Hematopoietic multipotent progenitor cell (in vitro differentiated cells): ENCODE results near the gene CCDC88A. TPM values are rescaled to one million over a fixed set of nuclear protein-coding genes. Genes with fewer than 3 reads are reported as not detected.
"Not testable (repeated sequence)": the region's sequence is repeated elsewhere in the genome, so short reads cannot be mapped to it uniquely, and the experiment has no call there.

Experiments used
- DNase-seq, 3 donors: peaks; one replicate each; pipeline ENCODE4 v3.0.0-alpha.2; 2011 to 2015; ENCODE audit warnings: low read depth in 2 of 3, low spot score in 2 of 3
- small RNA-seq: library from RNA; depleted of rRNA; stranded (forward); fragments of <200 nt; gene quantifications from one replicate; pipeline ENCODE3, GENCODE V24; 2012
- total RNA-seq: library from RNA; depleted of rRNA; stranded (reverse); fragments of >200 nt; gene quantifications from one replicate; pipeline ENCODE4 v1.2.3, GENCODE V29; 2012

The CCDC88A gene
- total RNA-seq, 1 donor, result 47.1 TPM

DNA sequence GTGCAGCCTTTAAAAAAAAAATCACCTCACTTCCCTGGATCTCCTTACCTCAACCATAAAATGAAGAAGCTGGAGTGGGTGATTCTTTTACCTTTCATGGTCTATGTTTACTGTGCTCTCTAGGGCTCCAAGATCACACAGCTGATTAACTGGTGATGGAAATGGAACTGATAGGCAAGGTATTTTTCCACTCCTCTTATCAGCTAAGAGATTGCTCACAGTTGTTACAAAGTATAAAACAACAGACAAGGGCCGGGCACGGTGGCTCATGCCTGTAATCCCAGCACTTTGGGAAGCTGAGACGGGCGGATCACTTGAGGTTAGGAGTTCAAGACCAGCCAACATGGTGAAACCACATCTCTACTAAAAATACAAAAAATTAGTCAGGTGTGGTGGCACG is 172.6 kb downstream of the CCDC88A start:
- no peak for DNase-seq

DNA sequence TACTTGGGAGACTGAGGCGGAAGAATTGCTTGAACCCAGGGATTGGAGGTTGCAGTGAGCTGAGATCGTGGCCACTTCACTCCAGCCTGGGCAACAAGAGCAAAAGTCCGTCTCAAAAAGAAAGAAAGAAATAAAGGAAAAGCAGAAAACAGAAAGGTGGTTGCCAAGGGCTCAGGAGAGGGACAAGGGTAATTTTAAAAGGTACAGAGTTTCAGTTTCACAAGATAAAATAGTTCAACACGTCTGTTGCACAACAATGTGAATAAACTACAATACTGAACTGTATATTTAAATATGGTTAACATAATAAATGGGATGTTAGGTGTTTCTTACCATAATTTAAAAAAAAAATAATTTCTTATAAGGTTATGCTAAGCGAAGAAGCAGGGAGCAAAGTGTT is 174.2 kb downstream of the CCDC88A start:
- no peak for DNase-seq

DNA sequence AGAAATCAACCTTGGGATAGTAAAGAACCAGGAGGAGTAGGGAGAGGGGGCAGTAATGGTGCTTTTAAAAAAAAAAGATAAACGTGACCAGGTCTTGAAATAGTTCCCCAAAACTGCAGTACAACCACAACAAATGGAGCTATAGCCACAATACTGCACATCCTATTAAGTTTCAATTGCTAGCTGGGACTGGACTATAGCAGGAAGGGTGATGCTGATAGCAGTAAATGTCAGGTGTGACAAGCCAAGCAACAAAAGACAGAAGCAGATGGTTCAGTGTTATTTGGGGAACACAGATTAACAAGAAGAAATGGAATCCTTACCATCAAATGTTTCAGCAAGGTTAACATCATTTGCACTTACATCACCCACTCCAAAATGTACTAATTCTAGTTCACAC is 177.0 kb downstream of the CCDC88A start:
- DNase-seq, result no peak

GRCh38 chr2:55241582-55241981 is 178.1 kb downstream of the CCDC88A start:
- DNase-seq, result not testable (repeated sequence)

- no peak for DNase-seq
Measured at GRCh38 chr2:55239656-55240222, 179.9 kb downstream of the CCDC88A start.

Small RNA genes lying within 50 kb of the gene (small RNA-seq; reads per million reads assigned to genes)
- gene RF00019 (not detected), gene RNU6-221P (not detected), gene RNU6-775P (not detected)

Other genes with a start within 250 kb of the CCDC88A start
- 3.8 TPM for gene CLHC1, start 187.6 kb downstream of the CCDC88A start, total RNA-seq
- 978 TPM for gene RPS27A, start 187.2 kb downstream of the CCDC88A start, total RNA-seq
- gene MTIF2, start 150.6 kb downstream of the CCDC88A start, total RNA-seq, result 19.1 TPM
- gene CFAP36, start 99.9 kb upstream of the CCDC88A start, total RNA-seq, result 7.5 TPM
- gene PPP4R3B, start 197.8 kb upstream of the CCDC88A start, total RNA-seq, result 29.6 TPM